Tibial nerve (tissue), 4 donors: ENCODE measurements around the gene MYO3B. TPM values are rescaled to one million over a fixed set of nuclear protein-coding genes. Genes with fewer than 3 reads are reported as not detected.

Experiments
- DNase-seq, 2 donors: peaks; one replicate each; pipeline ENCODE4 v3.0.0-alpha.2; 2019; ENCODE audit warnings: low spot score in 2 of 2
- H3K27ac ChIP-seq, 4 donors: fragments of 200-600 bp; sonication (generic) in 3 of 4; one replicate each; pipeline ENCODE4 v1.5.1; 2017 to 2019; ENCODE audit warnings: mild to moderate bottlenecking in 1 of 4
- H3K27me3 ChIP-seq, 2 donors: fragments of 200-600 bp; sonication (generic) in 1 of 2; one replicate each; pipeline versions ENCODE4 v1.5.1 to v1.6.0; 2017 to 2019
- H3K36me3 ChIP-seq, 3 donors: fragments of 200-600 bp; sonication (generic); one replicate each; pipeline ENCODE4 v1.5.1; 2018 to 2019
- H3K4me1 ChIP-seq, 4 donors: fragments of 200-600 bp; sonication (generic) in 3 of 4; one replicate each; pipeline ENCODE4 v1.5.1; 2017 to 2019
- H3K4me3 ChIP-seq, 4 donors: fragments of 200-600 bp; sonication (generic) in 3 of 4; one replicate each; pipeline ENCODE4 v1.5.1; 2017 to 2019; ENCODE audit warnings: mild to moderate bottlenecking in 1 of 4, moderate library complexity in 1 of 4
- H3K9me3 ChIP-seq, 4 donors: fragments of 200-600 bp; sonication (generic) in 3 of 4; one replicate each; pipeline ENCODE4 v1.5.1; 2017 to 2019
- EP300 ChIP-seq, 2 donors: sonication (generic); formaldehyde crosslinking; IDR thresholded peaks; one replicate each; pipeline ENCODE4 v1.6.1; 2017; ENCODE audit warnings: antibody characterized with exemption in 2 of 2, mild to moderate bottlenecking in 1 of 2
- POLR2A ChIP-seq, 2 donors: fragments of 450-650 bp; IDR thresholded peaks; one replicate each; pipeline ENCODE4 v1.6.1; 2017; ENCODE audit warnings: antibody characterized with exemption in 2 of 2, mild to moderate bottlenecking in 2 of 2, moderate library complexity in 2 of 2
- WGBS, 2 donors: methylation state at CpG; one replicate each; pipeline ENCODE4 v1.1.5; 2018; 5-methylcytosine and 5-hydroxymethylcytosine counted together
- total RNA-seq, 4 donors: library from RNA; depleted of rRNA; stranded (reverse); fragments of >200 nt; gene quantifications; one replicate each; pipeline ENCODE4 v1.1.0, GENCODE V29; 2016
- TF ChIP-seq, protein P1 (sequence below), 5 experiments: fragments of 200-600 bp in 3 of 5; fragments of 450-650 bp in 2 of 5; sonication (generic) in 3 of 5; IDR thresholded peaks; one replicate each; pipeline ENCODE4 v1.5.1; 2016 to 2019; ENCODE audit warnings: antibody characterized with exemption in 5 of 5, mild to moderate bottlenecking in 3 of 5, moderate library complexity in 2 of 5

MYO3B gene
- total RNA-seq, 4 donors from 2014 or later, result 0.22 to 0.63 (median 0.39) TPM; not detected in 1

DNA sequence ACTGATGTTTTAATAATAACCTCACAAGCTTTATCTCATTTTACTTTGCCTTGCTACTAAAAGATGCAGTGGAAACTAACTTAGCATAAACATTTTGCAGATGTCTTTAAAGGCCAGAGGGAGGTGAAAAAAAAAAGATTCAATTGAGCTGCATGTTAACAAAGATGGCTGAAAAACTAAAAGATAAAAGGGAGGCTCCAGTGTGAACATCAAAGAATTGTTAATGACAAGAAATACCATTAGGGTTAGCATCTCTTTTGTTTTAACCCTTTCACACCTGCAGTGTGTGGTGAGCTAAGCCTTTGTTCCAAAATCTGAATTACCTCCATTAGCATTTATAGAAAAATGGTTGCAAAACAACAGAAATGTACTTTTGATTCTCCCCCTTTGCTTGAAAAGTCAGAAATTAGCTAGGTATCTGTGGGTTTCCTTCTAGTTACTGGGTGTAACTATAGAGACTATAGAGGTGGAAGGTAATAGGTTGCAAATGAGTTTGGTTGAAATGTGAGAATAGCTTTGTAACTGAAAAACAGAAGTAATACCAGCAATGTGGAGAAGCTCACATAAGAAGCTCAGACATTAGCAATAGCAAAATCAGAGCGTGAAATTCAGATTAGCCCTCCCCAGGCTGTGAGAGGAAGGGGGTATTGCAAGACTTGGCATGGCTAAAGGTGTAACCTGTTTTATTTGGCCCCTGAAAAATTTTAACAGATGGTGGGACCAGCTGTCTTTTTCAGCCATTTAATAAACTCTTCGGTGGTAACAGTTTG is 502.4 kb downstream of the MYO3B start:
- TF ChIP-seq, protein P1, sequence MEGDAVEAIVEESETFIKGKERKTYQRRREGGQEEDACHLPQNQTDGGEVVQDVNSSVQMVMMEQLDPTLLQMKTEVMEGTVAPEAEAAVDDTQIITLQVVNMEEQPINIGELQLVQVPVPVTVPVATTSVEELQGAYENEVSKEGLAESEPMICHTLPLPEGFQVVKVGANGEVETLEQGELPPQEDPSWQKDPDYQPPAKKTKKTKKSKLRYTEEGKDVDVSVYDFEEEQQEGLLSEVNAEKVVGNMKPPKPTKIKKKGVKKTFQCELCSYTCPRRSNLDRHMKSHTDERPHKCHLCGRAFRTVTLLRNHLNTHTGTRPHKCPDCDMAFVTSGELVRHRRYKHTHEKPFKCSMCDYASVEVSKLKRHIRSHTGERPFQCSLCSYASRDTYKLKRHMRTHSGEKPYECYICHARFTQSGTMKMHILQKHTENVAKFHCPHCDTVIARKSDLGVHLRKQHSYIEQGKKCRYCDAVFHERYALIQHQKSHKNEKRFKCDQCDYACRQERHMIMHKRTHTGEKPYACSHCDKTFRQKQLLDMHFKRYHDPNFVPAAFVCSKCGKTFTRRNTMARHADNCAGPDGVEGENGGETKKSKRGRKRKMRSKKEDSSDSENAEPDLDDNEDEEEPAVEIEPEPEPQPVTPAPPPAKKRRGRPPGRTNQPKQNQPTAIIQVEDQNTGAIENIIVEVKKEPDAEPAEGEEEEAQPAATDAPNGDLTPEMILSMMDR (IDR thresholded peaks at IDR 0.05), result no peak
- no peak for TF ChIP-seq POLR2A (IDR thresholded peaks at IDR 0.05)
- no peak for TF ChIP-seq EP300 (IDR thresholded peaks at IDR 0.05)
- DNase-seq, result no peak
- H3K36me3 ChIP-seq, result no peaks in the 10 kb centered on the region
- H3K4me3 ChIP-seq, result no peak overlapping the region
- no peak overlapping the region for H3K27ac ChIP-seq
- H3K27me3 ChIP-seq, result no peaks in the 10 kb centered on the region
- WGBS, 2 donors, result 51 to 56% methylated on average over 2 of the region's 2 CpGs
- no peaks in the 10 kb centered on the region for H3K9me3 ChIP-seq
- no peaks in the 10 kb centered on the region for H3K4me1 ChIP-seq

DNA sequence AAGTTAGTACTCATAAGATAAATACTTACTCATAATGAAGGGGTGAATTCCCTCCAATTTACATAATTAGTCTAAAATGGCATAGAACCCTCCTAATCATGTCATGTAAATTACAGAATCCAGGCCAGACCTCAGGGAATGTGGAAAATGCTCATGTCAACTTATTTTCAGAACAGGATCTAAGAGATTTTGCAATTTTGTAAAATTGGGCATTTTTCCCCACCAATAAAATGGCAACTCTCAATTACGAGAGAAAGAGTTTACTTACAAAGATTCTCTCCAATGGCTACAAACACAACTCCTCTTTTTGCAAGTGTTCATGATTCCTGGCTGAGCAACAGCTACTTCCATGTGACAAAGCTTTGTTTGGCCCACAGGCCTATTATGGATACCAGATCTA is 503.4 kb downstream of the MYO3B start:
- H3K9me3 ChIP-seq, result no peaks in the 10 kb centered on the region
- DNase-seq, result no peak
- no peak overlapping the region for H3K27ac ChIP-seq
- H3K27me3 ChIP-seq, result no peaks in the 10 kb centered on the region
- no peaks in the 10 kb centered on the region for H3K4me1 ChIP-seq
- H3K4me3 ChIP-seq, result no peak overlapping the region
- WGBS, 2 donors, result 56 to 77% methylated on average over 1 of the region's 1 CpG
- H3K36me3 ChIP-seq, result no peaks in the 10 kb centered on the region
- TF ChIP-seq EP300 (IDR thresholded peaks at IDR 0.05) (no peak), POLR2A (IDR thresholded peaks at IDR 0.05) (no peak)
- TF ChIP-seq, protein P1 (IDR thresholded peaks at IDR 0.05), result no peak

DNA sequence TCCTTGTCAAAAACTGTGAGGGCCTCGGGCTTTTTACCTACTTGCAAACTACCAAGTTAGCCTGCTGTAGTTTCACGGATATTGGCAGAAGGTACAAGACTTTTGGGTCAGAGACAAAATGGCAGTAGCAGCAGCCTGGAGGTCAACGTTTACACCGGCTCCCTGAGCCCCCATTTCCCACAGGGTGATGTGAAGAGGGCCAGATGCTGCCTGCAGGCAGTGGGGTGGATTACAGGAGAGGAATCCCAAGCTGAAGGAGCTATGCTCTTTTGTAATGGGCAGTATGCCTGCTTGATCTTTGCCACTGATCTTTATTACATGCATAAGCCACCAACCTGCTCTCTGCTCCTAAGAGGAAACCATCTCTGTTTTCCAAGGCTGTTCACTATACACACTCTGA is 507.6 kb downstream of the MYO3B start:
- Histone ChIP-seq H3K9me3 (no peaks in the 10 kb centered on the region), H3K27ac (no peak overlapping the region), H3K4me1 (no peaks in the 10 kb centered on the region), H3K27me3 (no peaks in the 10 kb centered on the region), H3K36me3 (no peaks in the 10 kb centered on the region), H3K4me3 (no peak overlapping the region)
- TF ChIP-seq EP300 (IDR thresholded peaks at IDR 0.05) (no peak), POLR2A (IDR thresholded peaks at IDR 0.05) (no peak)
- TF ChIP-seq, protein P1 (IDR thresholded peaks at IDR 0.05), result no peak
- no peak for DNase-seq
- 33 to 46% methylated on average over 4 of the region's 4 CpGs for WGBS, 2 donors

DNA sequence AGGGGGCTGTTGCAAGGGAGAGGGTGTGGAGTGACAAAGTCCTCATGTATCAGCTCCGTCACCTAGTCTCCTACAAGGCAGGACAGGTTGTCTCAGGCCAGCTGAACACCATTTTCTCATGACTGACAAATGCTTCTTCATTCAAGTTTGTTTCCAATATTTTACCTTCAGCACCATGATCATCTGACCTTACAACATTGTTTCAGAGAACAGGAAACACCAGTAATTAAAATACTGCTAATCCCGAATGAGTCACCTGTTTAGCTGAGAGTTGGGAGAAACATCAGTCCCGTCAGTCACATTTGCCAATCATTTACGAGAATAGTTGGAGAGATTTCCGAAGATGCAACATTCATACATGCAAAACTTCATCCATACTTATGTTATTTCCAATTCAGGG is 511.5 kb downstream of the MYO3B start:
- TF ChIP-seq, protein P1 (IDR thresholded peaks at IDR 0.05), result no peak
- no peak for TF ChIP-seq EP300 (IDR thresholded peaks at IDR 0.05)
- TF ChIP-seq POLR2A (IDR thresholded peaks at IDR 0.05), result no peak
- Histone ChIP-seq H3K36me3 (no peaks in the 10 kb centered on the region), H3K9me3 (no peaks in the 10 kb centered on the region), H3K27ac (no peak overlapping the region), H3K27me3 (no peaks in the 10 kb centered on the region), H3K4me1 (no peaks in the 10 kb centered on the region), H3K4me3 (no peak overlapping the region)
- WGBS, 2 donors, result 92 to 94% methylated on average over 5 of the region's 5 CpGs
- DNase-seq, result no peak

DNA sequence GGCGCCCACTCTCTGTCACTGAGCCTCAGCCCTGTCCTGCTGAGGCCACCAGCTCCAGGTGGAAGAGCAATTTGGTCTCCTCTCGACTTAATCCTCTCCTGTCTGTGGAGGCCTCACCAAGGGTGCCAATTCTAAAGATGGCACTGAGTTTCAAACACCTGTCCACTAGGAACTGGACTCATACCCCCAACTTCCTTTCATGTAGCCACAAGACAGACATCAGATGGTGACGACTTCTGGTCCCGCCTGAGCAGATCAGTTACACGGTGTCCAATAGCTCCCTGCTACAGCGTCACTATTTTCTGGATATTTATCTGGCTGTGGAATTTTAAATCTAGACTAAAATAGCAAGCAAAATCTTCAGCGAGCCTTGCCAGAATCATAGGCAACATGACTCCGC is 512.7 kb downstream of the MYO3B start:
- no peaks in the 10 kb centered on the region for H3K9me3 ChIP-seq
- no peaks in the 10 kb centered on the region for H3K36me3 ChIP-seq
- WGBS, 2 donors, result 74% methylated on average over 8 of the region's 8 CpGs
- no peak overlapping the region for H3K27ac ChIP-seq
- no peaks in the 10 kb centered on the region for H3K4me1 ChIP-seq
- TF ChIP-seq POLR2A (IDR thresholded peaks at IDR 0.05) (no peak), EP300 (IDR thresholded peaks at IDR 0.05) (no peak)
- TF ChIP-seq, protein P1 (IDR thresholded peaks at IDR 0.05), result no peak
- no peaks in the 10 kb centered on the region for H3K27me3 ChIP-seq
- no peak for DNase-seq
- no peak overlapping the region for H3K4me3 ChIP-seq
